LHCN-M2 (cell line): ENCODE measurements around the gene KIF5C. TPM values are rescaled to one million over a fixed set of nuclear protein-coding genes. Genes with fewer than 3 reads are reported as not detected.

Experiments
- DNase-seq: peaks from one replicate; pipeline ENCODE4 v3.0.0-alpha.2; 2012; ENCODE audit warnings: low read depth
- total RNA-seq: library from RNA; depleted of rRNA; stranded (reverse); fragments of >200 nt; gene quantifications from 2 replicates; pipeline ENCODE4 v1.2.3, GENCODE V29; 2014

Gene KIF5C
- total RNA-seq, 1 experiment from 2014 or later: 0.17 TPM

GRCh38 chr2:148988337-148988736 is 113.3 kb downstream of the KIF5C start:
- no peak for DNase-seq

GRCh38 chr2:148989882-148990493 is 115.0 kb downstream of the KIF5C start:
- DNase-seq: peak; percentile 72

- no peak for DNase-seq
These were observed 115.9 kb downstream of the KIF5C start for GRCh38 chr2:148990968-148991367.

GRCh38 chr2:148992448-148992847 is 117.4 kb downstream of the KIF5C start:
- no peak for DNase-seq

- DNase-seq: no peak
These were observed 118.3 kb downstream of the KIF5C start for GRCh38 chr2:148993351-148993750.

GRCh38 chr2:148994341-148994740 is 119.3 kb downstream of the KIF5C start:
- DNase-seq: no peak

GRCh38 chr2:148996805-148997204 is 121.8 kb downstream of the KIF5C start:
- no peak for DNase-seq

GRCh38 chr2:148998165-148998830 is 123.3 kb downstream of the KIF5C start:
- DNase-seq: no peak

GRCh38 chr2:148998831-148999200 is 123.8 kb downstream of the KIF5C start:
- DNase-seq: no peak

GRCh38 chr2:148999451-148999921 is 124.5 kb downstream of the KIF5C start:
- DNase-seq: no peak

GRCh38 chr2:149000158-149000938 is 125.3 kb downstream of the KIF5C start:
- DNase-seq: no peak

GRCh38 chr2:149001496-149001895 is 126.5 kb downstream of the KIF5C start:
- DNase-seq: no peak

GRCh38 chr2:149002378-149002890 is 127.4 kb downstream of the KIF5C start:
- no peak for DNase-seq

- DNase-seq: no peak
These were observed 128.1 kb downstream of the KIF5C start for GRCh38 chr2:149002891-149003740.

GRCh38 chr2:149004836-149005235 is 129.8 kb downstream of the KIF5C start:
- peak; percentile 49 for DNase-seq

- DNase-seq: no peak
These were observed 130.5 kb downstream of the KIF5C start for GRCh38 chr2:149005471-149006077.

GRCh38 chr2:149006883-149007543 is 132.0 kb downstream of the KIF5C start:
- no peak for DNase-seq

GRCh38 chr2:149008381-149008780 is 133.4 kb downstream of the KIF5C start:
- DNase-seq: no peak

GRCh38 chr2:149009576-149010461 is 134.8 kb downstream of the KIF5C start:
- no peak for DNase-seq
